ENCODE measurements around the gene NCAM2.

The NCAM2 gene

DNA sequence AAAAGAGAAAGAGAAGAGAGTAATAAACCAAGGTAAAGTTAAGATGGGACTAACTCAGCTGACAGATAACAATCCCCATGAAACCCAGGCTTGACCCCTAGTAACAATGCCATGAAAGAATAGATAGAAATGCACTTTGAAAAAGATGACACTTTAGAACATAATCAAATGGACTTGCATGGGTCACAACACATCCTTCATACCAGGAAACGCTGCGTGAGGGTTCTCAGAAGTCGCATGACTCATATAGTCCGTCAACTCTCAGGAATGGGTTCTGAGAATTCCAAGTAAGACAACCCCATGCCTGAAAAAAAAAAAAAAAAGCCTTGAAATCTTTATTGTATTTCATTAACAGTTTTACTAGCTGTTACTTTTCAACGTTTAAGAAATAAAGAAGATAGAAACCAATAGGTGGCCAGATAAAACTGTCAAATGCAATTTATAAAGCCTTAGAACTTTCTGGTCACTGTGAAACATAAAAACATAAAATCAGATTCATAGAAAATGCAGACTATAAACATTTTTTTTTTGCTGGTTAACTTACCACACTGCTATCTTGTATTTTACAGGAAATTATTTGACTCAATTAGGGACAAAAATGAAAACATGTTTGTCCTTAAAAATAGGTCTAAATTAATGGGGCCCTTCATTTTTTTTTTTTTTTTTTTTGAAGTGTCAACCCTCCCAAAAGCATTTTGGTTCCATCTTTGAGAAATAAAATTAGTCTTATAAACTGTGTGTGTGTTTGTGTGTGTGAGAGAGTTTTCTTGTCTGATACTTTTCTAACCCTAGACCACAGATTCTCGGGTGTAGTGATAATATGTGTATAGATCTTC is 202.1 kb downstream of the NCAM2 start:
- no peaks in the 10 kb centered on the region for H3K27me3 ChIP-seq (ENCODE audit: control insufficient read depth in 1 of 2, insufficient read depth in 2 of 2, low read length in 2 of 2)
- no peak overlapping the region for H3K27ac ChIP-seq (ENCODE audit: low read depth, low read length)
- H3K9ac ChIP-seq (ENCODE audit: low read depth in 1 of 2, low read length in 2 of 2), result no peak overlapping the region
- no peak overlapping the region for H3K4me3 ChIP-seq (ENCODE audit: low read depth in 1 of 2, low read length in 2 of 2)
- peaks cover 0 to 6% of the 10 kb centered on the region in 2 donors for H3K9me3 ChIP-seq (ENCODE audit: control insufficient read depth in 1 of 2, low read length in 2 of 2)
- no peaks in the 10 kb centered on the region for H3K4me1 ChIP-seq (ENCODE audit: control insufficient read depth in 1 of 2, insufficient read depth in 2 of 2, low read length in 2 of 2)
- H3K36me3 ChIP-seq (ENCODE audit: control insufficient read depth in 1 of 2, insufficient read depth in 2 of 2, low read length in 2 of 2), result no peaks in the 10 kb centered on the region

DNA sequence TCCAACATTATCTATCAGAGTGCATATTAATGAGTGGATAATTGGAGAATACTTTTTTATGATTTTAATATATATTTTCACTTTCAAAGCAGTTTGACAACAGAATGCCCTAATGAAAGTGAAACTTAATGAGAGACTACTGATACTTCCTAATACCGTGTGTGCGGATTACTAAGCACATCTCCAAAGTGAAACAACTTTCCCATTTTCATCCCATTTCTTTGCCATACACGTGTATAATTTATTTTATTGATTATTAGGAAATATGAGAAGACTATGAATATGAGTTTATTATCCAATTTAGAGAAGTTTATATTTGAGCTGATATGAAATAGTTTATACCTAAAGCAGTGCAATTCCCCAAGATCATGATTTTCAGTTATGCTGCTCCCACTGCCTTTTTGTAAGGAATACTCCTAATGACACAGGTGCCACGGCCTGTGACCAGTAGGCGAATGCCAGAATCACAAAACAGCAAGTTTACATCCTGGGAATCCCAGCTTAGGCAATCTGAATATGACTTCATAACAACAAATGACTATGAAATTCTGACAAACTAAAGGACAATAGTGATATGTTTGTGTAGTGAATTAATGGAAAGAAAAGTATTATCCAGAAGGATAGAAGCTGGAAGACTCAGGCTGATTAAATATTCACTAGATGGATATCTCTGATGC is 202.9 kb downstream of the NCAM2 start:
- Histone ChIP-seq H3K9ac (ENCODE audit: low read depth in 1 of 2, low read length in 2 of 2) (no peak overlapping the region), H3K36me3 (ENCODE audit: control insufficient read depth in 1 of 2, insufficient read depth in 2 of 2, low read length in 2 of 2) (no peaks in the 10 kb centered on the region), H3K27me3 (ENCODE audit: control insufficient read depth in 1 of 2, insufficient read depth in 2 of 2, low read length in 2 of 2) (no peaks in the 10 kb centered on the region), H3K27ac (ENCODE audit: low read depth, low read length) (no peak overlapping the region), H3K9me3 (ENCODE audit: control insufficient read depth in 1 of 2, low read length in 2 of 2) (peaks cover 0 to 6% of the 10 kb centered on the region in 2 donors), H3K4me1 (ENCODE audit: control insufficient read depth in 1 of 2, insufficient read depth in 2 of 2, low read length in 2 of 2) (no peaks in the 10 kb centered on the region), H3K4me3 (ENCODE audit: low read depth in 1 of 2, low read length in 2 of 2) (no peak overlapping the region)

DNA sequence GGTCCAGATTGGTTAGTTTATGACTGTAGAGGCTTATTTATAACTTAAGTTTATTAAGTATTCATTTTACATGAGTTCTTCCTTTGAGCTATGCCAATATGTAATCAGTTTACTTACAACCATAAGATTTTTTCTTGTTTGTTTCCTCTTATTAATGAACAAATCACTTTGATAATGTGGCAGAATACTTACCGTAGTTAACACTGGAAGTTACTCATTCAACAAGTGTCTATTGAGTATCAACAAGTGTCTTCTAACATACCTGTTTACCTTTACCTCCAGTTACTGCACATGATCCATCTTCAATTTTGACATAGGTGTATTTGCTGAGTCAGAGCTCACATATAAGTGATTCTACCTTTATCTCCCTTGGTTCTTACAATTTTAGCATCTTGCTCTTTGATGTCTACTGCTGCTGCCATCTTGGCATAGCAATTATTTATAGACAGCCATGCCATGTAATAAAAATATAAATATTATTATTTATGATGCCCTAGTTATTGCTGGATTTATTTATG is 205.7 kb downstream of the NCAM2 start:
- H3K27ac ChIP-seq (ENCODE audit: low read depth, low read length), result no peak overlapping the region

DNA sequence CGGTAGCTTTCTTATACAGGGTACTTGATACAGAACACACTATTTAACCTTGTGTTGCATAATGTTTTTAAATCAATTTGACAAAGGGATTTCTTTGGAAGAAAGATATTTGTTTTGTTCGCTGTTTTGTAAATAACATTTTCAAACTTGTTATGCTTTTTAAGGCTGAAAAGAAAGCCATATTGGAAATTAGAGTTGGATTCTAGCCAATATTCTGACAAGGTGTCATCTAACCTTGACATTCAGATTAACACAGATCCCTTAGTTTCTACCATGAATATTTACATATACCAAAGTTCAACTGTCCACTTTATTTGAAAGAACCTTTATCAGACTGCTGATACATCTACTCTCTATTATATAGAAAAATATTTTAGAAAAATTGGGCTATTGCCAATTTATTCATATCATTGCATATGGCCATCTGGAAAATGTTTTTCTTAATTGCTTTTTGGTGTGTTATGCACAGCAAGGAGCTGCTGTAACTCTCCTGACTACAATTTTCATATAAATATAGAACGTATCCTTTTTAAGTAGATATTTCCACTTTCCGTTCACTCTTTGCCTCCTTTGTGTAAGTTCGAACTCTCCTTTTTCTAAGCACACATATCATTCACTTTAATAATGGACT is 206.3 kb downstream of the NCAM2 start:
- Histone ChIP-seq H3K4me3 (ENCODE audit: low read depth in 1 of 2, low read length in 2 of 2) (no peak overlapping the region), H3K27ac (ENCODE audit: low read depth, low read length) (no peak overlapping the region), H3K36me3 (ENCODE audit: control insufficient read depth in 1 of 2, insufficient read depth in 2 of 2, low read length in 2 of 2) (no peaks in the 10 kb centered on the region), H3K9me3 (ENCODE audit: control insufficient read depth in 1 of 2, low read length in 2 of 2) (peaks cover 0 to 3% of the 10 kb centered on the region in 2 donors), H3K9ac (ENCODE audit: low read depth in 1 of 2, low read length in 2 of 2) (no peak overlapping the region), H3K27me3 (ENCODE audit: control insufficient read depth in 1 of 2, insufficient read depth in 2 of 2, low read length in 2 of 2) (no peaks in the 10 kb centered on the region), H3K4me1 (ENCODE audit: control insufficient read depth in 1 of 2, insufficient read depth in 2 of 2, low read length in 2 of 2) (no peaks in the 10 kb centered on the region)

More for the DNA sequence above, 205.7 kb downstream of the NCAM2 start:
- H3K9ac ChIP-seq (ENCODE audit: low read depth in 1 of 2, low read length in 2 of 2), result no peak overlapping the region
- H3K36me3 ChIP-seq (ENCODE audit: control insufficient read depth in 1 of 2, insufficient read depth in 2 of 2, low read length in 2 of 2), result no peaks in the 10 kb centered on the region
- H3K4me3 ChIP-seq (ENCODE audit: low read depth in 1 of 2, low read length in 2 of 2), result no peak overlapping the region
- H3K9me3 ChIP-seq (ENCODE audit: control insufficient read depth in 1 of 2, low read length in 2 of 2), result peaks cover 0 to 3% of the 10 kb centered on the region in 2 donors
- no peaks in the 10 kb centered on the region for H3K27me3 ChIP-seq (ENCODE audit: control insufficient read depth in 1 of 2, insufficient read depth in 2 of 2, low read length in 2 of 2)
- H3K4me1 ChIP-seq (ENCODE audit: control insufficient read depth in 1 of 2, insufficient read depth in 2 of 2, low read length in 2 of 2), result no peaks in the 10 kb centered on the region

DNA sequence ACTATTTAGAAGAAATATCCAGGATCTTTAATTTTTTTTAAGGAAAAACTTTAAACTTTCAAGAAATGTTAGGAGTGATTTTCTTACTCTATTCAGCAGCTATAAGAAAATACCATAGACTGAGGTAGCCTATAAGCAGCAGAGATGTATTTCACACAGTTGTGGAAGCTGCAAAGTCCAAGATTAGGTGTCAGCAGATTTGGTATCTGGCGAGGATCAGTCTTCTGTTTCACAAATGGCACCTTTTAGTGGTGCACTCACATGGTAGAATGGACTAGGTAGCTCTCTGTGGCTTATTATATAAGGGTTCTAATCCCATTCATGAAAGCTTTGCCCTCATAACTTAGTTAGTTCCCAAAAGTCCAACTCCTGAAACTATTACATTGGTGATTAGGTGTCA is 207.4 kb downstream of the NCAM2 start:
- Histone ChIP-seq H3K27ac (ENCODE audit: low read depth, low read length) (no peak overlapping the region), H3K4me3 (ENCODE audit: low read depth in 1 of 2, low read length in 2 of 2) (no peak overlapping the region), H3K9me3 (ENCODE audit: control insufficient read depth in 1 of 2, low read length in 2 of 2) (peaks cover 0 to 3% of the 10 kb centered on the region in 2 donors), H3K9ac (ENCODE audit: low read depth in 1 of 2, low read length in 2 of 2) (no peak overlapping the region), H3K27me3 (ENCODE audit: control insufficient read depth in 1 of 2, insufficient read depth in 2 of 2, low read length in 2 of 2) (no peaks in the 10 kb centered on the region), H3K36me3 (ENCODE audit: control insufficient read depth in 1 of 2, insufficient read depth in 2 of 2, low read length in 2 of 2) (no peaks in the 10 kb centered on the region), H3K4me1 (ENCODE audit: control insufficient read depth in 1 of 2, insufficient read depth in 2 of 2, low read length in 2 of 2) (no peaks in the 10 kb centered on the region)

DNA sequence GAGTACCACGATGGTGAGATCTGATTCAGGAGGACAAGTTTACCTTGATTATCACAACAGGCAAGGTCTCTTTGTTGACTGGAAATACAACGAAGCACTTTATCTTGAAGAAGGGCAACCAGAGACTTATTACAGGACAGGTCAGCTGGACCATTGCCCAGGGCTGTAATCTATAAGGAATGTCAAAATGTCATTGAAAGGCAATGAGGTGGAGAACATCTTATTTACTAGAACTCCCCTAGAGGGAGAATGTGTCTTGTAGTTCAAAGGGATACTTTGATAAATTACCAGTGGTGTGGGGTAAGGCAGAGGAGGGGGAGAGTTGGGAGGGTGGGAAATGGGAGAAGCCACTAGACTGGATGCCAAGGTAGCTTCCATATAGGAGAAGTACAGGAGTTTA is 212.3 kb downstream of the NCAM2 start:
- Histone ChIP-seq H3K9ac (ENCODE audit: low read depth in 1 of 2, low read length in 2 of 2) (no peak overlapping the region), H3K27ac (ENCODE audit: low read depth, low read length) (no peak overlapping the region), H3K4me3 (ENCODE audit: low read depth in 1 of 2, low read length in 2 of 2) (no peak overlapping the region), H3K36me3 (ENCODE audit: control insufficient read depth in 1 of 2, insufficient read depth in 2 of 2, low read length in 2 of 2) (no peaks in the 10 kb centered on the region), H3K4me1 (ENCODE audit: control insufficient read depth in 1 of 2, insufficient read depth in 2 of 2, low read length in 2 of 2) (no peaks in the 10 kb centered on the region), H3K27me3 (ENCODE audit: control insufficient read depth in 1 of 2, insufficient read depth in 2 of 2, low read length in 2 of 2) (no peaks in the 10 kb centered on the region), H3K9me3 (ENCODE audit: control insufficient read depth in 1 of 2, low read length in 2 of 2) (peaks cover 0 to 7% of the 10 kb centered on the region in 2 donors)

DNA sequence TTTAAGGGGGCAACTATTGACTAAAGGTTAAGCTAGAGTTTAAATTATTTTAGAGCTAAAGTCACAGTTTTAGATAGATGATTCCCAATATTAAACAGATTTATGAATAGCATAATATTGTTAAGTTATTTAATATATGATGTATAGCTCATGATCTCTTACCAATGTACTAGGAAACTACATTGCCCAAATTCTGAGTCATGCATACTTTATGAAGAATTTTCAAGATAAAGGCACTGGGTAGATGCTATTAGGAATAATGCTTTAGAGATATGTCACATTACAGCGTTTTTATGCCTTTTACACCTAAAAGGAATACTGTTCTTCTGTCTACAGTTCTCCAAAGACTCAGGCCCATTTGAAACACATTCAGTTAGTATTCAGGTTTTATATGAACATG is 215.1 kb downstream of the NCAM2 start:
- H3K36me3 ChIP-seq (ENCODE audit: control insufficient read depth in 1 of 2, insufficient read depth in 2 of 2, low read length in 2 of 2), result no peaks in the 10 kb centered on the region
- H3K4me1 ChIP-seq (ENCODE audit: control insufficient read depth in 1 of 2, insufficient read depth in 2 of 2, low read length in 2 of 2), result no peaks in the 10 kb centered on the region
- no peak overlapping the region for H3K9ac ChIP-seq (ENCODE audit: low read depth in 1 of 2, low read length in 2 of 2)
- H3K27ac ChIP-seq (ENCODE audit: low read depth, low read length), result no peak overlapping the region
- no peak overlapping the region for H3K4me3 ChIP-seq (ENCODE audit: low read depth in 1 of 2, low read length in 2 of 2)
- no peaks in the 10 kb centered on the region for H3K27me3 ChIP-seq (ENCODE audit: control insufficient read depth in 1 of 2, insufficient read depth in 2 of 2, low read length in 2 of 2)
- H3K9me3 ChIP-seq (ENCODE audit: control insufficient read depth in 1 of 2, low read length in 2 of 2), result peaks cover 5 to 14% of the 10 kb centered on the region in 2 donors

DNA sequence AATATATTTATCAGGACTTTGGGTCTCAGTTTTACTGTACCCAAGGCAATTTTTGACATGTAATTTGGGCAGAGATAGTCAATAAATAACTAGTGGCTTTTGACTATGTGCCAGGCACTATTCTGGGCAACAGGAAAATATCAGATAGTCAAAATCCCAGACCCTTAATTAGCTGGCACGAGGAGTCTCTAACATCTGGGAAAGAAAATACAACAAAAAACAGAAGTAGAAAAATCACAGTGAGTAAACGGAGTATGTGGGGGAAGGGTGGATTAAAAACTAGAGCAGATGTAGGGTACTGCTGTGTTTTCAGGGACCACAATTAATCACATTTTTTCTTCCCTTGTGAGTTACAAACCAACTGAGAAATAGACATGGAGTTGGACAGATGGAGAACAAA is 217.8 kb downstream of the NCAM2 start:
- Histone ChIP-seq H3K27ac (ENCODE audit: low read depth, low read length) (no peak overlapping the region), H3K9me3 (ENCODE audit: control insufficient read depth in 1 of 2, low read length in 2 of 2) (peaks cover 5 to 14% of the 10 kb centered on the region in 2 donors), H3K4me3 (ENCODE audit: low read depth in 1 of 2, low read length in 2 of 2) (no peak overlapping the region), H3K36me3 (ENCODE audit: control insufficient read depth in 1 of 2, insufficient read depth in 2 of 2, low read length in 2 of 2) (no peaks in the 10 kb centered on the region), H3K27me3 (ENCODE audit: control insufficient read depth in 1 of 2, insufficient read depth in 2 of 2, low read length in 2 of 2) (no peaks in the 10 kb centered on the region), H3K9ac (ENCODE audit: low read depth in 1 of 2, low read length in 2 of 2) (no peak overlapping the region), H3K4me1 (ENCODE audit: control insufficient read depth in 1 of 2, insufficient read depth in 2 of 2, low read length in 2 of 2) (no peaks in the 10 kb centered on the region)

DNA sequence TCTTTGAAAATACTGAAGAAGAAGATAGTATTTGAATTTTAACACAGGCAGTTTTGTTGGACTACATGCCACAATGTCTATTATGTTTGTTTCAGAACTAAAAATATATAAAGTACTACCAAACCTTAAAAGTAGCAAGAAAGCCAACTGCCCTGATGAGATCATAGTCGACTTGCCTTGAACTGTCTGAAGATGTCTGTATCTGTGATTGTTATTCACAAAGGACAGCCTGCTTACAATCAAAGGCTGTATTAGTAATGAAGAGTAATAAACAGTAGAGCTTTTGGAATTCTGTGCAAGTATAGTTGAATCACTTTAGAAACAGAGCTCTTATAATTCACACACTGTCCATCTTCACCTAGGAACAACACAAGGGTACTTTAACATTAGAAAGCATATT is 228.3 kb downstream of the NCAM2 start:
- H3K9ac ChIP-seq (ENCODE audit: low read depth in 1 of 2, low read length in 2 of 2), result no peak overlapping the region
- H3K27me3 ChIP-seq (ENCODE audit: control insufficient read depth in 1 of 2, insufficient read depth in 2 of 2, low read length in 2 of 2), result no peaks in the 10 kb centered on the region
- peaks cover 12 to 19% of the 10 kb centered on the region in 2 donors for H3K9me3 ChIP-seq (ENCODE audit: control insufficient read depth in 1 of 2, low read length in 2 of 2)
- H3K27ac ChIP-seq (ENCODE audit: low read depth, low read length), result no peak overlapping the region
- no peak overlapping the region for H3K4me3 ChIP-seq (ENCODE audit: low read depth in 1 of 2, low read length in 2 of 2)
- no peaks in the 10 kb centered on the region for H3K4me1 ChIP-seq (ENCODE audit: control insufficient read depth in 1 of 2, insufficient read depth in 2 of 2, low read length in 2 of 2)
- no peaks in the 10 kb centered on the region for H3K36me3 ChIP-seq (ENCODE audit: control insufficient read depth in 1 of 2, insufficient read depth in 2 of 2, low read length in 2 of 2)

DNA sequence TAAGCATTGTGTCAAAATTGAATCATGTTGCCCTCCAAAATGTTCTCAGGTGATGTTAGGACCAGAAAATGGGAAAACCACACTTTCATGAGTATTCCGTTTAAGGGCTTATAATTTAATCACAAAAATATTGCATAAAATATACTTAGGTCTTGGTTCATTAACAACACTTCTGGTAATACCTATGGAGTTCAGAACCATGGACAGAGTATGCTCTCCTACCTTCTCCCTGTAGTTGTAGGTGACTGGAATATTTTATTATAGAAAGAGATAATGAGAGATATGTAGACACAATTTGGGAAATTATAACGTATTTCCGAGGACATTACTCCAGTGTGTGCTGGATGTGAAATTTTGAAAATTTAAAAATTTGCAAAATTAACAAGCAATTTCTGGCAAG is 232.5 kb downstream of the NCAM2 start:
- Histone ChIP-seq H3K27me3 (ENCODE audit: control insufficient read depth in 1 of 2, insufficient read depth in 2 of 2, low read length in 2 of 2) (no peaks in the 10 kb centered on the region), H3K4me3 (ENCODE audit: low read depth in 1 of 2, low read length in 2 of 2) (no peak overlapping the region), H3K4me1 (ENCODE audit: control insufficient read depth in 1 of 2, insufficient read depth in 2 of 2, low read length in 2 of 2) (no peaks in the 10 kb centered on the region), H3K9ac (ENCODE audit: low read depth in 1 of 2, low read length in 2 of 2) (no peak overlapping the region), H3K36me3 (ENCODE audit: control insufficient read depth in 1 of 2, insufficient read depth in 2 of 2, low read length in 2 of 2) (no peaks in the 10 kb centered on the region), H3K27ac (ENCODE audit: low read depth, low read length) (no peak overlapping the region), H3K9me3 (ENCODE audit: control insufficient read depth in 1 of 2, low read length in 2 of 2) (peaks cover 0 to 2% of the 10 kb centered on the region in 2 donors)
